Neural cell (in vitro differentiated cells): ENCODE results near the gene GNAQ. TPM values are rescaled to one million over a fixed set of nuclear protein-coding genes. Genes with fewer than 3 reads are reported as not detected.

Source experiments
- H2AFZ ChIP-seq: fragments of 200-600, 300-800 bp; sonication (generic), shearing (Covaris generic); 2 replicates; pipeline ENCODE4 v1.6.0; 2014; ENCODE audit warnings: low read depth, mild to moderate bottlenecking, antibody characterized with exemption, low read length, moderate library complexity
- H3F3A ChIP-seq: fragments of 200-600 bp; shearing (Covaris generic); 2 replicates; pipeline ENCODE4 v1.6.1; 2016; ENCODE audit warnings: mild to moderate bottlenecking, moderate library complexity, mixed read lengths, antibody characterized with exemption, low read length; ENCODE audit not compliant: insufficient read depth, poor library complexity, severe bottlenecking
- H3K27ac ChIP-seq: fragments of 200-600, 300-800 bp; sonication (generic), shearing (Covaris generic); 2 replicates; pipeline ENCODE4 v1.5.1; 2014; ENCODE audit warnings: mild to moderate bottlenecking, low read length, moderate library complexity
- H3K27me3 ChIP-seq: fragments of 300-800, 200-600 bp; sonication (generic), shearing (Covaris generic); 2 replicates; pipeline ENCODE4 v1.6.0; 2014; ENCODE audit warnings: mild to moderate bottlenecking, low read depth, low read length, moderate library complexity; ENCODE audit not compliant: insufficient read depth
- H3K36me3 ChIP-seq: fragments of 300-800, 200-600 bp; sonication (generic), shearing (Covaris generic); 2 replicates; pipeline ENCODE4 v1.5.1; 2014; ENCODE audit warnings: mild to moderate bottlenecking, antibody characterized with exemption, low read length, moderate library complexity; ENCODE audit not compliant: insufficient read depth
- H3K4me2 ChIP-seq: fragments of 300-800, 200-600 bp; sonication (generic), shearing (Covaris generic); 2 replicates; pipeline ENCODE4 v1.6.0; 2014; ENCODE audit warnings: mild to moderate bottlenecking, low read length
- H3K4me3 ChIP-seq: fragments of 300-800, 200-600 bp; sonication (generic), shearing (Covaris generic); 2 replicates; pipeline ENCODE4 v1.5.1; 2014; ENCODE audit warnings: mild to moderate bottlenecking, low read length, moderate library complexity
- H3K79me2 ChIP-seq: fragments of 200-600 bp; shearing (Covaris generic); replicated peaks from 2 replicates; pipeline ENCODE4 v1.6.0; 2014; ENCODE audit warnings: mild to moderate bottlenecking, low read length, moderate library complexity; ENCODE audit not compliant: insufficient read depth
- H3K9ac ChIP-seq: fragments of 300-800, 200-600 bp; sonication (generic), shearing (Covaris generic); 2 replicates; pipeline ENCODE4 v1.6.1; 2016; ENCODE audit warnings: mild to moderate bottlenecking, low read length, mixed read lengths
- H3K9me2 ChIP-seq: fragments of 200-600 bp; shearing (Covaris generic); 2 replicates; pipeline ENCODE4 v1.6.1; 2016; ENCODE audit warnings: mild to moderate bottlenecking, low read length, mixed read lengths; ENCODE audit not compliant: insufficient read depth
- H3K9me3 ChIP-seq: fragments of 200-600, 300-800 bp; sonication (generic), shearing (Covaris generic); 2 replicates; pipeline ENCODE4 v1.6.1; 2016; ENCODE audit warnings: mild to moderate bottlenecking, mixed run types, low read length, moderate library complexity, mixed read lengths
- H4K20me1 ChIP-seq: fragments of 200-600 bp; shearing (Covaris generic); 2 replicates; pipeline ENCODE4 v1.6.1; 2016; ENCODE audit warnings: mild to moderate bottlenecking, mixed run types; ENCODE audit not compliant: insufficient read depth
- CTCF ChIP-seq: fragments of 450-650 bp; IDR thresholded peaks from 2 replicates; pipeline ENCODE4 v1.5.1; 2014; ENCODE audit warnings: antibody characterized with exemption, mild to moderate bottlenecking, moderate library complexity; ENCODE audit not compliant: poor library complexity, severe bottlenecking
- EP300 ChIP-seq: fragments of 450-650 bp; conservative IDR thresholded peaks from 2 replicates; pipeline ENCODE4 v1.6.1; 2014; ENCODE audit warnings: antibody characterized with exemption, mild to moderate bottlenecking, moderate library complexity; ENCODE audit not compliant: poor library complexity, severe bottlenecking
- EZH2 ChIP-seq: fragments of 200-600, 300-800 bp; shearing (Covaris generic), sonication (generic); IDR thresholded peaks from 2 replicates; pipeline ENCODE4 v1.6.1; 2014; ENCODE audit warnings: antibody characterized with exemption, low read length, borderline replicate concordance, mild to moderate bottlenecking; ENCODE audit not compliant: insufficient read depth, poor library complexity, severe bottlenecking
- MXI1 ChIP-seq: fragments of 450-650 bp; conservative IDR thresholded peaks from 2 replicates; pipeline ENCODE4 v1.6.1; 2014; ENCODE audit warnings: antibody characterized with exemption, mild to moderate bottlenecking; ENCODE audit not compliant: poor library complexity, severe bottlenecking
- POLR2AphosphoS5 ChIP-seq: IDR thresholded peaks from 2 replicates; pipeline ENCODE4 v1.6.1; 2012
- RAD21 ChIP-seq: fragments of 450-650 bp; conservative IDR thresholded peaks from 2 replicates; pipeline ENCODE4 v1.6.1; 2014; ENCODE audit warnings: antibody characterized with exemption, mild to moderate bottlenecking, moderate library complexity
- SMC3 ChIP-seq: fragments of 450-650 bp; conservative IDR thresholded peaks from 2 replicates; pipeline ENCODE4 v1.6.1; 2014; ENCODE audit warnings: antibody characterized with exemption, mild to moderate bottlenecking, moderate library complexity; ENCODE audit not compliant: poor library complexity
- TAF1 ChIP-seq: IDR thresholded peaks from 2 replicates; pipeline ENCODE4 v1.6.1; 2012; ENCODE audit warnings: low read depth
- polyA plus RNA-seq: library from polyadenylated mRNA; depleted of rRNA; stranded (reverse); fragments of >200 nt; gene quantifications from 2 replicates; pipeline ENCODE4 v1.2.3, GENCODE V29; 2014
- TF ChIP-seq, protein P1 (sequence below): IDR thresholded peaks from 2 replicates; pipeline ENCODE4 v1.6.1; 2012; ENCODE audit warnings: borderline replicate concordance

GNAQ gene
- polyA plus RNA-seq, 1 donor from 2014 or later = 86.7 TPM

- Histone ChIP-seq H3K79me2 (peaks cover 49% of the 10 kb centered on the region), H3K27me3 (no peaks in the 10 kb centered on the region), H3F3A (no peaks in the 10 kb centered on the region), H3K27ac (no peak overlapping the region), H3K36me3 (no peaks in the 10 kb centered on the region), H4K20me1 (no peaks in the 10 kb centered on the region), H2AFZ (no peak overlapping the region), H3K9ac (no peak overlapping the region), H3K4me3 (no peak overlapping the region), H3K4me2 (no peak overlapping the region), H3K9me3 (no peaks in the 10 kb centered on the region), H3K9me2 (no peaks in the 10 kb centered on the region)
- TF ChIP-seq MXI1 (no peak), POLR2AphosphoS5 (no peak), SMC3 (no peak), EP300 (no peak), EZH2 (no peak), RAD21 (no peak), TAF1 (no peak), CTCF (no peak)
- TF ChIP-seq, protein P1, sequence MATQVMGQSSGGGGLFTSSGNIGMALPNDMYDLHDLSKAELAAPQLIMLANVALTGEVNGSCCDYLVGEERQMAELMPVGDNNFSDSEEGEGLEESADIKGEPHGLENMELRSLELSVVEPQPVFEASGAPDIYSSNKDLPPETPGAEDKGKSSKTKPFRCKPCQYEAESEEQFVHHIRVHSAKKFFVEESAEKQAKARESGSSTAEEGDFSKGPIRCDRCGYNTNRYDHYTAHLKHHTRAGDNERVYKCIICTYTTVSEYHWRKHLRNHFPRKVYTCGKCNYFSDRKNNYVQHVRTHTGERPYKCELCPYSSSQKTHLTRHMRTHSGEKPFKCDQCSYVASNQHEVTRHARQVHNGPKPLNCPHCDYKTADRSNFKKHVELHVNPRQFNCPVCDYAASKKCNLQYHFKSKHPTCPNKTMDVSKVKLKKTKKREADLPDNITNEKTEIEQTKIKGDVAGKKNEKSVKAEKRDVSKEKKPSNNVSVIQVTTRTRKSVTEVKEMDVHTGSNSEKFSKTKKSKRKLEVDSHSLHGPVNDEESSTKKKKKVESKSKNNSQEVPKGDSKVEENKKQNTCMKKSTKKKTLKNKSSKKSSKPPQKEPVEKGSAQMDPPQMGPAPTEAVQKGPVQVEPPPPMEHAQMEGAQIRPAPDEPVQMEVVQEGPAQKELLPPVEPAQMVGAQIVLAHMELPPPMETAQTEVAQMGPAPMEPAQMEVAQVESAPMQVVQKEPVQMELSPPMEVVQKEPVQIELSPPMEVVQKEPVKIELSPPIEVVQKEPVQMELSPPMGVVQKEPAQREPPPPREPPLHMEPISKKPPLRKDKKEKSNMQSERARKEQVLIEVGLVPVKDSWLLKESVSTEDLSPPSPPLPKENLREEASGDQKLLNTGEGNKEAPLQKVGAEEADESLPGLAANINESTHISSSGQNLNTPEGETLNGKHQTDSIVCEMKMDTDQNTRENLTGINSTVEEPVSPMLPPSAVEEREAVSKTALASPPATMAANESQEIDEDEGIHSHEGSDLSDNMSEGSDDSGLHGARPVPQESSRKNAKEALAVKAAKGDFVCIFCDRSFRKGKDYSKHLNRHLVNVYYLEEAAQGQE = no peak
Measured at GRCh38 chr9:77935211-77935610, 96.4 kb downstream of the GNAQ start.

DNA sequence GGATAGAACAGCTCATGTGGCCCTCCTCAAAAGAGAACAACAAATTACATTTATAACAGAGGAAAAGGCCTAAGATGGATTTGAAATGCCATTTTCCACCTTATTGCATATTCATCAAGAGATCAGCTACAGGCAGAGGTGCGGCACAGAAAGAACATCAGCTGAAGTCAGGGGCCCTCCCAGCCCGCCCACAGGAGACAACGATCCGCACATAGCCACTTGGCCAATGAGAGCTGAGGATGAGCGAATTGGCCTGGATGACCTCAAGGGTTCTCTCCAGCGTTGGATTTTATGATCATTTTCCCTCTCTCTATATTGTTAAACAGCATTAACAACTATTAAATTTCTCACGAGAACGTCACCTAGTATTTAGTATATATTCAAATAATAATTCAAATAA, 97.6 kb downstream of the GNAQ start:
- Histone ChIP-seq H3K4me2 (no peak overlapping the region), H3K9me3 (no peaks in the 10 kb centered on the region), H3K9ac (no peak overlapping the region), H4K20me1 (no peaks in the 10 kb centered on the region), H3K79me2 (peaks cover 39% of the 10 kb centered on the region), H3K4me3 (no peak overlapping the region), H3K36me3 (no peaks in the 10 kb centered on the region), H3K9me2 (no peaks in the 10 kb centered on the region), H3K27ac (no peak overlapping the region), H2AFZ (no peak overlapping the region), H3K27me3 (no peaks in the 10 kb centered on the region), H3F3A (no peaks in the 10 kb centered on the region)
- TF ChIP-seq EP300 = no peak
- TF ChIP-seq MXI1 = no peak
- no peak for TF ChIP-seq SMC3
- no peak for TF ChIP-seq RAD21
- no peak for TF ChIP-seq POLR2AphosphoS5
- TF ChIP-seq, protein P1 = no peak
- no peak for TF ChIP-seq EZH2
- TF ChIP-seq TAF1 = no peak
- no peak for TF ChIP-seq CTCF
